HEK293T (cell line): ENCODE results near the gene STPG4.

Experiments used
- CTCF ChIA-PET: fragments of 350-600 bp; formaldehyde crosslinking; extraction: SDS; loops from one replicate; lab custom pipeline; 2021; ENCODE audit warnings: antibody characterized with exemption, inconsistent platforms; lab: Yijun Ruan, JAX
- POLR2A ChIA-PET: fragments of 350-600 bp; formaldehyde crosslinking; extraction: SDS; loops from one replicate; lab custom pipeline; 2020; ENCODE audit warnings: antibody characterized with exemption, inconsistent platforms; lab: Yijun Ruan, JAX
- DNase-seq: peaks from one replicate; pipeline ENCODE4 v3.0.0; 2012; ENCODE audit warnings: mixed read lengths; ENCODE audit errors: extremely low spot score
- ARNT ChIP-seq: fragments of 450-650 bp; IDR thresholded peaks from 2 replicates; pipeline ENCODE4 v1.6.1; 2017; ENCODE audit warnings: mild to moderate bottlenecking
- BHLHE40 ChIP-seq: fragments of 450-650 bp; IDR thresholded peaks from 2 replicates; pipeline ENCODE4 v1.6.1; 2016; ENCODE audit warnings: mild to moderate bottlenecking, moderate library complexity, borderline replicate concordance
- CTBP1 ChIP-seq: fragments of 450-650 bp; IDR thresholded peaks from 2 replicates; pipeline ENCODE4 v1.6.1; 2016; ENCODE audit warnings: borderline replicate concordance
- ELF4 ChIP-seq: fragments of 450-650 bp; IDR thresholded peaks from 2 replicates; pipeline ENCODE4 v1.6.1; 2017; ENCODE audit warnings: antibody characterized with exemption
- FOXA1 ChIP-seq: fragments of 450-650 bp; IDR thresholded peaks from 2 replicates; pipeline ENCODE4 v1.6.1; 2016; ENCODE audit warnings: mild to moderate bottlenecking
- FOXK2 ChIP-seq: fragments of 450-650 bp; IDR thresholded peaks from 2 replicates; pipeline ENCODE4 v1.6.1; 2016; ENCODE audit warnings: mild to moderate bottlenecking
- FOXM1 ChIP-seq: fragments of 450-650 bp; IDR thresholded peaks from 2 replicates; pipeline ENCODE4 v1.6.1; 2017; ENCODE audit warnings: mild to moderate bottlenecking, borderline replicate concordance
- HDGF ChIP-seq: fragments of 450-650 bp; IDR thresholded peaks from 2 replicates; pipeline ENCODE4 v1.6.1; 2017; ENCODE audit warnings: antibody characterized with exemption, borderline replicate concordance
- L3MBTL2 ChIP-seq: fragments of 450-650 bp; conservative IDR thresholded peaks from 2 replicates; pipeline ENCODE4 v1.6.1; 2016; ENCODE audit warnings: mild to moderate bottlenecking
- LEF1 ChIP-seq: fragments of 450-650 bp; IDR thresholded peaks from 2 replicates; pipeline ENCODE4 v1.6.1; 2017; ENCODE audit warnings: mild to moderate bottlenecking, borderline replicate concordance
- NFRKB ChIP-seq: fragments of 450-650 bp; IDR thresholded peaks from 2 replicates; pipeline ENCODE4 v1.6.1; 2016; ENCODE audit warnings: mild to moderate bottlenecking, moderate library complexity
- PKNOX1 ChIP-seq: fragments of 450-650 bp; IDR thresholded peaks from 2 replicates; pipeline ENCODE4 v1.6.1; 2016
- SP1 ChIP-seq: fragments of 450-650 bp; IDR thresholded peaks from 2 replicates; pipeline ENCODE4 v1.6.1; 2017
- SUZ12 ChIP-seq: fragments of 450-650 bp; IDR thresholded peaks from 2 replicates; pipeline ENCODE4 v1.6.1; 2016; ENCODE audit warnings: mild to moderate bottlenecking
- TARDBP ChIP-seq: fragments of 450-650 bp; IDR thresholded peaks from 2 replicates; pipeline ENCODE4 v1.6.1; 2016
- ZNF384 ChIP-seq: fragments of 450-650 bp; IDR thresholded peaks from 2 replicates; pipeline ENCODE4 v1.6.1; 2016

Gene STPG4

GRCh38 chr2:47048801-47049480 is 106.2 kb downstream of the STPG4 start:
- CTCF ChIA-PET, result no interaction called here
- DNase-seq, result no peak
- POLR2A ChIA-PET, result no interaction called here
- TF ChIP-seq SP1 (no peak), L3MBTL2 (no peak), LEF1 (no peak), PKNOX1 (no peak), FOXK2 (no peak), TARDBP (no peak), ARNT (no peak), ZNF384 (no peak), NFRKB (no peak), FOXA1 (no peak), FOXM1 (no peak), BHLHE40 (no peak), CTBP1 (no peak), HDGF (no peak), ELF4 (no peak), SUZ12 (no peak)

- ChIA-PET CTCF (no interaction called here), POLR2A (interaction anchor here (0.7 kb wide), 1 partner anchor 99 kb away, joined by 3 read pairs; no protein-coding TSS in a partner anchor)
- TF ChIP-seq HDGF, result no peak
- no peak for TF ChIP-seq ELF4
- no peak for TF ChIP-seq ARNT
- TF ChIP-seq NFRKB, result no peak
- no peak for TF ChIP-seq L3MBTL2
- TF ChIP-seq SUZ12, result no peak
- TF ChIP-seq BHLHE40, result no peak
- no peak for DNase-seq
Observed at GRCh38 chr2:47046271-47046670, 108.8 kb downstream of the STPG4 start.

GRCh38 chr2:47043891-47044239 is 111.2 kb downstream of the STPG4 start:
- DNase-seq, result no peak
- CTCF ChIA-PET, result interaction anchor here (0.6 kb wide), 1 partner anchor 264 kb away, joined by 3 read pairs; no protein-coding TSS in a partner anchor
- TF ChIP-seq LEF1 (no peak), ZNF384 (no peak), FOXM1 (no peak), ELF4 (no peak), HDGF (no peak), ARNT (no peak), BHLHE40 (no peak), TARDBP (no peak), NFRKB (no peak), PKNOX1 (no peak), FOXA1 (no peak), FOXK2 (no peak)
- POLR2A ChIA-PET, result no interaction called here

GRCh38 chr2:47043142-47043890 is 111.8 kb downstream of the STPG4 start:
- ChIA-PET CTCF (interaction anchor here (0.6 kb wide), 2 partner anchors 57 to 265 kb away, joined by 3 read pairs; no protein-coding TSS in a partner anchor), POLR2A (no interaction called here)
- DNase-seq, result no peak
- TF ChIP-seq ZNF384 (no peak), HDGF (no peak), FOXA1 (no peak), L3MBTL2 (no peak), CTBP1 (no peak), BHLHE40 (no peak), PKNOX1 (no peak), SP1 (no peak), FOXK2 (no peak), ARNT (no peak), LEF1 (no peak), ELF4 (no peak), SUZ12 (no peak), TARDBP (no peak), NFRKB (no peak), FOXM1 (no peak)

GRCh38 chr2:47041891-47042684 is 113.0 kb downstream of the STPG4 start:
- no peak for DNase-seq
- ChIA-PET CTCF (interaction anchor here (0.7 kb wide), 1 partner anchor 53 kb away, joined by 4 read pairs; no protein-coding TSS in a partner anchor), POLR2A (no interaction called here)
- TF ChIP-seq ARNT, result no peak
- TF ChIP-seq SUZ12, result no peak
- TF ChIP-seq SP1, result no peak
- no peak for TF ChIP-seq ELF4
- no peak for TF ChIP-seq ZNF384
